Jurkat, Clone E6-1 (cell line): ENCODE results near the gene INPP5A.
"Not testable (repeated sequence)": the region's sequence is repeated elsewhere in the genome, so short reads cannot be mapped to it uniquely, and the experiment has no call there.

Experiments
- DNase-seq: peaks from one replicate; pipeline ENCODE4 v3.0.0-alpha.2; 2011; ENCODE audit warnings: low read depth, low spot score
- H3K4me3 ChIP-seq: 2 replicates; pipeline ENCODE4 v1.5.1; 2011; ENCODE audit warnings: mild to moderate bottlenecking, low read length, control low read depth, moderate library complexity

INPP5A gene

GRCh38 chr10:132542819-132543218, 5.2 kb downstream of the INPP5A start:
- no peak for DNase-seq
- H3K4me3 ChIP-seq: no peak overlapping the region

- no peak overlapping the region for H3K4me3 ChIP-seq
- no peak for DNase-seq
Observed at GRCh38 chr10:132543916-132544743, 6.5 kb downstream of the INPP5A start.

GRCh38 chr10:132544744-132545658, 7.4 kb downstream of the INPP5A start:
- DNase-seq: no peak
- no peak overlapping the region for H3K4me3 ChIP-seq

- no peak for DNase-seq
- no peak overlapping the region for H3K4me3 ChIP-seq
Observed at GRCh38 chr10:132545659-132546367, 8.2 kb downstream of the INPP5A start.

- no peak overlapping the region for H3K4me3 ChIP-seq
- DNase-seq: no peak
Observed at GRCh38 chr10:132546567-132547420, 9.2 kb downstream of the INPP5A start.

- no peak for DNase-seq
- no peak overlapping the region for H3K4me3 ChIP-seq
Observed at GRCh38 chr10:132547421-132547861, 9.9 kb downstream of the INPP5A start.

- DNase-seq: no peak
- no peak overlapping the region for H3K4me3 ChIP-seq
Observed at GRCh38 chr10:132548106-132548823, 10.7 kb downstream of the INPP5A start.

GRCh38 chr10:132548869-132549268, 11.3 kb downstream of the INPP5A start:
- no peak for DNase-seq
- no peak overlapping the region for H3K4me3 ChIP-seq

GRCh38 chr10:132549371-132549770, 11.8 kb downstream of the INPP5A start:
- H3K4me3 ChIP-seq: no peak overlapping the region
- DNase-seq: no peak

GRCh38 chr10:132550366-132551092, 12.9 kb downstream of the INPP5A start:
- no peak for DNase-seq
- H3K4me3 ChIP-seq: peak overlapping the region; percentile 46; the same call in 1 of the 2 replicates

- peak overlapping the region; percentile 46 for H3K4me3 ChIP-seq
- DNase-seq: peak; percentile 77
Observed at GRCh38 chr10:132551093-132551807, 13.7 kb downstream of the INPP5A start.

- DNase-seq: no peak
Observed at GRCh38 chr10:132551808-132552130, 14.2 kb downstream of the INPP5A start.

GRCh38 chr10:132552635-132553034, 15.0 kb downstream of the INPP5A start:
- DNase-seq, H3K4me3 ChIP-seq: not testable (repeated sequence)

More at GRCh38 chr10:132551808-132552130, 14.2 kb downstream of the INPP5A start:
- H3K4me3 ChIP-seq: peak overlapping the region; percentile 46

GRCh38 chr10:132553568-132553967, 16.0 kb downstream of the INPP5A start:
- not testable (repeated sequence) for H3K4me3 ChIP-seq, DNase-seq

GRCh38 chr10:132554053-132554990, 16.7 kb downstream of the INPP5A start:
- DNase-seq: no peak
- no peak overlapping the region for H3K4me3 ChIP-seq
